HepG2 (cell line): ENCODE results near the gene KHNYN. TPM values are rescaled to one million over a fixed set of nuclear protein-coding genes. Genes with fewer than 3 reads are reported as not detected.

ENCODE experiments used
- DMAP1 ChIP-seq: IDR thresholded peaks from 2 replicates; pipeline ENCODE4 v1.6.1; 2016
- ESRRA ChIP-seq: sonication (generic); formaldehyde crosslinking; IDR thresholded peaks from 2 replicates; pipeline ENCODE4 v1.5.1; 2020; ENCODE audit warnings: mild to moderate bottlenecking, low read depth, missing genetic modification reagents
- FIP1L1 ChIP-seq: fragments of 200-400 bp; formaldehyde crosslinking; IDR thresholded peaks from 2 replicates; pipeline ENCODE4 v1.6.1; 2018; ENCODE audit warnings: low read depth, mild to moderate bottlenecking, low read length, moderate library complexity, borderline replicate concordance; ENCODE audit not compliant: insufficient read depth
- KLF9 ChIP-seq: IDR thresholded peaks from 2 replicates; pipeline ENCODE4 v1.6.1; 2016; ENCODE audit warnings: low read depth
- MED1 ChIP-seq: sonication (generic); formaldehyde crosslinking; IDR thresholded peaks from 2 replicates; pipeline ENCODE4 v1.4.0; 2020; ENCODE audit warnings: missing genetic modification reagents
- MZF1 ChIP-seq: sonication (generic); formaldehyde crosslinking; IDR thresholded peaks from 2 replicates; pipeline ENCODE4 v1.8.1; 2023; ENCODE audit warnings: mild to moderate bottlenecking, missing genetic modification reagents, borderline replicate concordance
- REXO4 ChIP-seq: sonication (generic); formaldehyde crosslinking; IDR thresholded peaks from 2 replicates; pipeline ENCODE4 v1.8.0; 2022; ENCODE audit warnings: missing genetic modification reagents, mild to moderate bottlenecking, borderline replicate concordance
- SRSF9 ChIP-seq: fragments of 200-400 bp; formaldehyde crosslinking; IDR thresholded peaks from 2 replicates; pipeline ENCODE4 v1.6.1; 2018; ENCODE audit warnings: borderline replicate concordance, mild to moderate bottlenecking, low read depth, low read length; ENCODE audit not compliant: insufficient read depth, poor library complexity, severe bottlenecking
- WIZ ChIP-seq: sonication (generic); formaldehyde crosslinking; IDR thresholded peaks from 2 replicates; pipeline ENCODE4 v1.5.1; 2020; ENCODE audit warnings: mild to moderate bottlenecking, missing genetic modification reagents
- ZC3H13 ChIP-seq: sonication (generic); formaldehyde crosslinking; IDR thresholded peaks from 2 replicates; pipeline ENCODE4 v1.8.1; 2023; ENCODE audit warnings: mild to moderate bottlenecking, missing genetic modification reagents, moderate library complexity
- ZFP36L2 ChIP-seq: sonication (generic); formaldehyde crosslinking; IDR thresholded peaks from 2 replicates; pipeline ENCODE4 v1.4.0; 2020; ENCODE audit warnings: missing genetic modification reagents
- ZNF329 ChIP-seq: sonication (generic); formaldehyde crosslinking; IDR thresholded peaks from 2 replicates; pipeline ENCODE4 v1.9.0; 2021; ENCODE audit warnings: low read depth, mild to moderate bottlenecking, missing genetic modification reagents
- ZNF432 ChIP-seq: sonication (generic); formaldehyde crosslinking; IDR thresholded peaks from 2 replicates; pipeline ENCODE4 v1.5.0; 2020; ENCODE audit warnings: missing genetic modification reagents, mild to moderate bottlenecking, borderline replicate concordance
- ZNF530 ChIP-seq: sonication (generic); formaldehyde crosslinking; IDR thresholded peaks from 2 replicates; pipeline ENCODE4 v1.5.0; 2020; ENCODE audit warnings: low read depth, mild to moderate bottlenecking, missing genetic modification reagents
- ZNF562 ChIP-seq: sonication (generic); formaldehyde crosslinking; IDR thresholded peaks from 2 replicates; pipeline ENCODE4 v1.8.0; 2022; ENCODE audit warnings: missing genetic modification reagents, borderline replicate concordance
- polyA plus RNA-seq, 8 experiments: library from polyadenylated mRNA; depleted of rRNA in 3 of 8; stranded (reverse) in 7 of 8; unstranded in 1 of 8; fragments of >200 nt; fragmentation: Illumina TruSeq in 4 of 8; extraction: Trizol in 4 of 8; gene quantifications; 2 replicates each; pipeline versions ENCODE4 v1.2.1 to v1.2.3, GENCODE V29; 2011 to 2016; ENCODE audit warnings: low read depth in 4 of 8, missing spikeins in 1 of 8, mixed read lengths in 1 of 8; ENCODE audit not compliant: insufficient read depth in 1 of 8
- total RNA-seq, 5 experiments: library from RNA; depleted of rRNA; stranded (reverse); fragments of >200 nt; fragmentation: Illumina TruSeq; extraction: Trizol; gene quantifications; 2 replicates each; pipeline ENCODE4 v1.2.3, GENCODE V29; 2016; ENCODE audit warnings: low read depth in 1 of 5
- TF ChIP-seq, protein P1 (sequence below): sonication (generic); formaldehyde crosslinking; IDR thresholded peaks from 2 replicates; pipeline ENCODE4 v1.5.1; 2020; ENCODE audit warnings: missing genetic modification reagents, mild to moderate bottlenecking, borderline replicate concordance
- TF ChIP-seq, protein P2 (sequence below): sonication (generic); formaldehyde crosslinking; IDR thresholded peaks from 2 replicates; pipeline ENCODE4 v1.4.0; 2020; ENCODE audit warnings: missing genetic modification reagents
- TF ChIP-seq, protein P3 (sequence below): sonication (generic); formaldehyde crosslinking; IDR thresholded peaks from 2 replicates; pipeline ENCODE4 v1.9.0; 2022; ENCODE audit warnings: low read depth, missing genetic modification reagents
- TF ChIP-seq, protein P4 (sequence below): IDR thresholded peaks from 2 replicates; pipeline ENCODE4 v1.6.1; 2016; ENCODE audit warnings: missing genetic modification reagents, missing compliant biosample characterization
- TF ChIP-seq, protein P5 (sequence below): IDR thresholded peaks from 2 replicates; pipeline ENCODE4 v1.6.1; 2016

KHNYN gene
- total and polyA plus RNA-seq, 2 of the 13 experiments (the other 11 are each of a cell fraction or from before 2014, with no cell fraction given): 52.8 to 75.7 TPM

DNA sequence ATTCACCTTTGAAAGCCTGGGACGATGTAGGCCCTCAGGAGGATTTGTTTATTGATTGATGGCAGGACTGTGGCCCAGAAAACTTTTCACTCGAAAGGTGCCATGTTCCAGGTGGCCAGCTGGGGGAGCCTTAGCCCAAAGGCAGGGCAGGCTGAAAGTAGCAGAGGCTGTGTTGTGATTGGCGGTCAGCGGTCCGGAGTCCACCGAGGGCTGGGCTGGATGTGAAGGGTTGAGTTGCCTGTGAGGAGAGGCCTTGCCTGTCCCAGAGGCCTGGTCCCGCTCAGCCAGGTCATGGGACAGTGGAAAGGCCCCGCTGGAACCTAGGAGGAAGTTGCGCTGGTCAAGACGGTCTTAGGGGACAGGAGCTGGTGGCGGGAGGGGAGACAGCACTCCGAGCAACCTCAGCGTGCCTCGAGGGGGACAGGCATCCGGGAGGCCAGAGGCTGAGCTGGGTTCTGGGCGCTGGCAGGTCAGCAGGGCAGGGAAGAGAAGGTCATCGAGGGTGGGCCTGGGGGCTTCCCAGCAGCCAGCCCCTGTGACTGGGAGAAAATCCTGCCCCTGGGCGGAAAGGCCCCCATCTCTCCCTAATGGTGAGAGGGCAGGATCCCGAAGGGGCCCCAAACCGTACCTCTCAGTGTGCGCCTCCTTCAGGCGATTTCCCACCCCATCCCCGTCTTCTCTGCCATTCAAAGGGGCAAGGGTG is 52.0 kb downstream of the KHNYN start (continued):
- peak; percentile 54; the same call in 1 of the 2 replicates for TF ChIP-seq ESRRA
- TF ChIP-seq MED1 (CRISPR knock-in tag): peak; percentile 68
- TF ChIP-seq MZF1 (CRISPR knock-in tag): peak; percentile 87; the same call in 1 of the 2 replicates
- TF ChIP-seq, protein P1, sequence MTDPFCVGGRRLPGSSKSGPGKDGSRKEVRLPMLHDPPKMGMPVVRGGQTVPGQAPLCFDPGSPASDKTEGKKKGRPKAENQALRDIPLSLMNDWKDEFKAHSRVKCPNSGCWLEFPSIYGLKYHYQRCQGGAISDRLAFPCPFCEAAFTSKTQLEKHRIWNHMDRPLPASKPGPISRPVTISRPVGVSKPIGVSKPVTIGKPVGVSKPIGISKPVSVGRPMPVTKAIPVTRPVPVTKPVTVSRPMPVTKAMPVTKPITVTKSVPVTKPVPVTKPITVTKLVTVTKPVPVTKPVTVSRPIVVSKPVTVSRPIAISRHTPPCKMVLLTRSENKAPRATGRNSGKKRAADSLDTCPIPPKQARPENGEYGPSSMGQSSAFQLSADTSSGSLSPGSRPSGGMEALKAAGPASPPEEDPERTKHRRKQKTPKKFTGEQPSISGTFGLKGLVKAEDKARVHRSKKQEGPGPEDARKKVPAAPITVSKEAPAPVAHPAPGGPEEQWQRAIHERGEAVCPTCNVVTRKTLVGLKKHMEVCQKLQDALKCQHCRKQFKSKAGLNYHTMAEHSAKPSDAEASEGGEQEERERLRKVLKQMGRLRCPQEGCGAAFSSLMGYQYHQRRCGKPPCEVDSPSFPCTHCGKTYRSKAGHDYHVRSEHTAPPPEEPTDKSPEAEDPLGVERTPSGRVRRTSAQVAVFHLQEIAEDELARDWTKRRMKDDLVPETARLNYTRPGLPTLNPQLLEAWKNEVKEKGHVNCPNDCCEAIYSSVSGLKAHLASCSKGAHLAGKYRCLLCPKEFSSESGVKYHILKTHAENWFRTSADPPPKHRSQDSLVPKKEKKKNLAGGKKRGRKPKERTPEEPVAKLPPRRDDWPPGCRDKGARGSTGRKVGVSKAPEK (CRISPR knock-in tag): peak; percentile 98; the same call in 1 of the 2 replicates
- TF ChIP-seq REXO4 (CRISPR knock-in tag): no peak
- TF ChIP-seq ZNF530 (CRISPR knock-in tag): no peak
- peak; percentile 71; the same call in 1 of the 2 replicates for TF ChIP-seq KLF9
- TF ChIP-seq, protein P2, sequence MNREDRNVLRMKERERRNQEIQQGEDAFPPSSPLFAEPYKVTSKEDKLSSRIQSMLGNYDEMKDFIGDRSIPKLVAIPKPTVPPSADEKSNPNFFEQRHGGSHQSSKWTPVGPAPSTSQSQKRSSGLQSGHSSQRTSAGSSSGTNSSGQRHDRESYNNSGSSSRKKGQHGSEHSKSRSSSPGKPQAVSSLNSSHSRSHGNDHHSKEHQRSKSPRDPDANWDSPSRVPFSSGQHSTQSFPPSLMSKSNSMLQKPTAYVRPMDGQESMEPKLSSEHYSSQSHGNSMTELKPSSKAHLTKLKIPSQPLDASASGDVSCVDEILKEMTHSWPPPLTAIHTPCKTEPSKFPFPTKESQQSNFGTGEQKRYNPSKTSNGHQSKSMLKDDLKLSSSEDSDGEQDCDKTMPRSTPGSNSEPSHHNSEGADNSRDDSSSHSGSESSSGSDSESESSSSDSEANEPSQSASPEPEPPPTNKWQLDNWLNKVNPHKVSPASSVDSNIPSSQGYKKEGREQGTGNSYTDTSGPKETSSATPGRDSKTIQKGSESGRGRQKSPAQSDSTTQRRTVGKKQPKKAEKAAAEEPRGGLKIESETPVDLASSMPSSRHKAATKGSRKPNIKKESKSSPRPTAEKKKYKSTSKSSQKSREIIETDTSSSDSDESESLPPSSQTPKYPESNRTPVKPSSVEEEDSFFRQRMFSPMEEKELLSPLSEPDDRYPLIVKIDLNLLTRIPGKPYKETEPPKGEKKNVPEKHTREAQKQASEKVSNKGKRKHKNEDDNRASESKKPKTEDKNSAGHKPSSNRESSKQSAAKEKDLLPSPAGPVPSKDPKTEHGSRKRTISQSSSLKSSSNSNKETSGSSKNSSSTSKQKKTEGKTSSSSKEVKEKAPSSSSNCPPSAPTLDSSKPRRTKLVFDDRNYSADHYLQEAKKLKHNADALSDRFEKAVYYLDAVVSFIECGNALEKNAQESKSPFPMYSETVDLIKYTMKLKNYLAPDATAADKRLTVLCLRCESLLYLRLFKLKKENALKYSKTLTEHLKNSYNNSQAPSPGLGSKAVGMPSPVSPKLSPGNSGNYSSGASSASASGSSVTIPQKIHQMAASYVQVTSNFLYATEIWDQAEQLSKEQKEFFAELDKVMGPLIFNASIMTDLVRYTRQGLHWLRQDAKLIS: no peak
- TF ChIP-seq DMAP1: no peak
- TF ChIP-seq, protein P3, sequence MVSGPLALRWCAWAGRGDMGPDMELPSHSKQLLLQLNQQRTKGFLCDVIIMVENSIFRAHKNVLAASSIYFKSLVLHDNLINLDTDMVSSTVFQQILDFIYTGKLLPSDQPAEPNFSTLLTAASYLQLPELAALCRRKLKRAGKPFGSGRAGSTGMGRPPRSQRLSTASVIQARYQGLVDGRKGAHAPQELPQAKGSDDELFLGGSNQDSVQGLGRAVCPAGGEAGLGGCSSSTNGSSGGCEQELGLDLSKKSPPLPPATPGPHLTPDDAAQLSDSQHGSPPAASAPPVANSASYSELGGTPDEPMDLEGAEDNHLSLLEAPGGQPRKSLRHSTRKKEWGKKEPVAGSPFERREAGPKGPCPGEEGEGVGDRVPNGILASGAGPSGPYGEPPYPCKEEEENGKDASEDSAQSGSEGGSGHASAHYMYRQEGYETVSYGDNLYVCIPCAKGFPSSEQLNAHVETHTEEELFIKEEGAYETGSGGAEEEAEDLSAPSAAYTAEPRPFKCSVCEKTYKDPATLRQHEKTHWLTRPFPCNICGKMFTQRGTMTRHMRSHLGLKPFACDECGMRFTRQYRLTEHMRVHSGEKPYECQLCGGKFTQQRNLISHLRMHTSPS (CRISPR knock-in tag): no peak
- TF ChIP-seq ZNF562 (CRISPR knock-in tag): no peak
- TF ChIP-seq, protein P4, sequence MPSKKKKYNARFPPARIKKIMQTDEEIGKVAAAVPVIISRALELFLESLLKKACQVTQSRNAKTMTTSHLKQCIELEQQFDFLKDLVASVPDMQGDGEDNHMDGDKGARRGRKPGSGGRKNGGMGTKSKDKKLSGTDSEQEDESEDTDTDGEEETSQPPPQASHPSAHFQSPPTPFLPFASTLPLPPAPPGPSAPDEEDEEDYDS (CRISPR knock-in tag): peak; percentile 72
- TF ChIP-seq ZC3H13 (CRISPR knock-in tag): 0 out of 2 replicates have a peak, but pooled peaks have one; percentile 21
- TF ChIP-seq ZNF432 (CRISPR knock-in tag): no peak
- TF ChIP-seq ZFP36L2: no peak; the same call in 1 of the 2 replicates
- TF ChIP-seq WIZ (CRISPR knock-in tag): peak; percentile 84
- no peak; the same call in 1 of the 2 replicates for TF ChIP-seq ZNF329 (CRISPR knock-in tag)
- TF ChIP-seq FIP1L1: no peak
- no peak for TF ChIP-seq SRSF9
- TF ChIP-seq, protein P5, sequence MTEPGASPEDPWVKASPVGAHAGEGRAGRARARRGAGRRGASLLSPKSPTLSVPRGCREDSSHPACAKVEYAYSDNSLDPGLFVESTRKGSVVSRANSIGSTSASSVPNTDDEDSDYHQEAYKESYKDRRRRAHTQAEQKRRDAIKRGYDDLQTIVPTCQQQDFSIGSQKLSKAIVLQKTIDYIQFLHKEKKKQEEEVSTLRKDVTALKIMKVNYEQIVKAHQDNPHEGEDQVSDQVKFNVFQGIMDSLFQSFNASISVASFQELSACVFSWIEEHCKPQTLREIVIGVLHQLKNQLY: no peak
